WTC11 (cell line): Measurements from ENCODE around the gene INPP4B. TPM values are rescaled to one million over a fixed set of nuclear protein-coding genes. Genes with fewer than 3 reads are reported as not detected.

ENCODE experiments used
- ATAC-seq: fragments of 200-7000 bp; cut with Tn5 transposase; 2 replicates; pipeline ENCODE4 v1.10.0; 2021; ENCODE audit warnings: mild to moderate bottlenecking, moderate library complexity
- CTCF ChIA-PET: fragments of 300-600 bp; sonication (Branson Sonifier 250); formaldehyde crosslinking; loops from one replicate; lab custom pipeline; 2021; ENCODE audit warnings: antibody characterized with exemption; lab: Charles Lee
- POLR2A ChIA-PET: fragments of 350-600 bp; sonication (Branson Sonifier 250); formaldehyde crosslinking; loops from one replicate; lab custom pipeline; 2021; ENCODE audit warnings: antibody characterized with exemption; lab: Charles Lee
- DNase-seq: peaks from one replicate; pipeline ENCODE4 v3.0.0; 2021; ENCODE audit warnings: low spot score
- H3K27ac Mint-ChIP-seq: 2 replicates; pipeline ENCODE4 v1.8.0; 2021; ENCODE audit warnings: mixed read lengths
- H3K27me3 Mint-ChIP-seq: 2 replicates; pipeline ENCODE4 v1.8.0; 2021; ENCODE audit warnings: low read depth, mild to moderate bottlenecking, moderate library complexity, mixed read lengths
- H3K36me3 Mint-ChIP-seq: 2 replicates; pipeline ENCODE4 v1.8.0; 2021; ENCODE audit warnings: mixed read lengths
- H3K4me1 Mint-ChIP-seq: 2 replicates; pipeline ENCODE4 v1.8.0; 2022; ENCODE audit warnings: mixed read lengths
- H3K4me3 Mint-ChIP-seq: 2 replicates; pipeline ENCODE4 v1.8.0; 2021; ENCODE audit warnings: mild to moderate bottlenecking, moderate library complexity, mixed read lengths
- H3K9me3 Mint-ChIP-seq: 2 replicates; pipeline ENCODE4 v1.8.0; 2021; ENCODE audit warnings: mixed read lengths
- ATF1 ChIP-seq: sonication (generic); formaldehyde crosslinking; IDR thresholded peaks from 2 replicates; pipeline ENCODE4 v1.8.1; 2023; ENCODE audit warnings: mild to moderate bottlenecking, moderate library complexity, missing genetic modification reagents
- FOXJ3 ChIP-seq: sonication (generic); formaldehyde crosslinking; IDR thresholded peaks from 2 replicates; pipeline ENCODE4 v1.9.0; 2021; ENCODE audit warnings: missing genetic modification reagents, mild to moderate bottlenecking, borderline replicate concordance
- GABPB1 ChIP-seq: sonication (generic); formaldehyde crosslinking; IDR thresholded peaks from 2 replicates; pipeline ENCODE4 v1.8.1; 2023; ENCODE audit warnings: mild to moderate bottlenecking, missing genetic modification reagents
- HMGA2 ChIP-seq: fragments of 250-450 bp; sonication (Bioruptor Pico); IDR thresholded peaks from 2 replicates; pipeline ENCODE4 v1.4.0; 2021; ENCODE audit warnings: mild to moderate bottlenecking, moderate library complexity
- IRF2 ChIP-seq: sonication (generic); formaldehyde crosslinking; IDR thresholded peaks from 2 replicates; pipeline ENCODE4 v1.8.0; 2022; ENCODE audit warnings: low read depth, missing genetic modification reagents, borderline replicate concordance
- RELA ChIP-seq: sonication (generic); formaldehyde crosslinking; IDR thresholded peaks from 2 replicates; pipeline ENCODE4 v1.8.1; 2022; ENCODE audit warnings: missing genetic modification reagents, mild to moderate bottlenecking, borderline replicate concordance
- TEAD4 ChIP-seq: sonication (generic); formaldehyde crosslinking; IDR thresholded peaks from 2 replicates; pipeline ENCODE4 v1.8.0; 2022; ENCODE audit warnings: mild to moderate bottlenecking, missing genetic modification reagents
- ZBTB21 ChIP-seq: sonication (generic); formaldehyde crosslinking; IDR thresholded peaks from 2 replicates; pipeline ENCODE4 v1.8.1; 2023; ENCODE audit warnings: mild to moderate bottlenecking, missing genetic modification reagents, borderline replicate concordance
- ZNF317 ChIP-seq: sonication (generic); formaldehyde crosslinking; IDR thresholded peaks from 2 replicates; pipeline ENCODE4 v1.8.1; 2023; ENCODE audit warnings: low read depth, mild to moderate bottlenecking, moderate library complexity, missing genetic modification reagents, borderline replicate concordance
- ZNF396 ChIP-seq: fragments of 250-450 bp; sonication (Bioruptor Pico); IDR thresholded peaks from 2 replicates; pipeline ENCODE4 v1.8.0; 2021; ENCODE audit warnings: mild to moderate bottlenecking, moderate library complexity, borderline replicate concordance
- total RNA-seq: library from RNA; stranded (reverse); gene quantifications from 3 replicates; pipeline ENCODE4 v1.2.3, GENCODE V29; 2021
- TF ChIP-seq, protein P1 (sequence below): fragments of 250-450 bp; sonication (Bioruptor Pico); IDR thresholded peaks from 2 replicates; pipeline ENCODE4 v1.8.0; 2021; ENCODE audit warnings: mild to moderate bottlenecking
- TF ChIP-seq, protein P2 (sequence below): sonication (generic); formaldehyde crosslinking; conservative IDR thresholded peaks from 2 replicates; pipeline ENCODE4 v1.8.1; 2022; ENCODE audit warnings: mild to moderate bottlenecking, missing genetic modification reagents
- TF ChIP-seq, protein P3 (sequence below): sonication (generic); formaldehyde crosslinking; IDR thresholded peaks from 2 replicates; pipeline ENCODE4 v1.8.1; 2023; ENCODE audit warnings: mild to moderate bottlenecking, missing genetic modification reagents, moderate library complexity
- TF ChIP-seq, protein P4 (sequence below): sonication (generic); formaldehyde crosslinking; IDR thresholded peaks from 2 replicates; pipeline ENCODE4 v1.8.1; 2023; ENCODE audit warnings: mild to moderate bottlenecking, missing genetic modification reagents, moderate library complexity
- TF ChIP-seq, protein P5 (sequence below): sonication (generic); formaldehyde crosslinking; IDR thresholded peaks from 2 replicates; pipeline ENCODE4 v1.8.1; 2022; ENCODE audit warnings: mild to moderate bottlenecking, missing genetic modification reagents, moderate library complexity, borderline replicate concordance
- TF ChIP-seq, protein P6 (sequence below): sonication (generic); formaldehyde crosslinking; IDR thresholded peaks from 2 replicates; pipeline ENCODE4 v1.8.1; 2023; ENCODE audit warnings: mild to moderate bottlenecking, missing genetic modification reagents
- TF ChIP-seq, protein P7 (sequence below): sonication (generic); formaldehyde crosslinking; IDR thresholded peaks from 2 replicates; pipeline ENCODE4 v1.8.1; 2022; ENCODE audit warnings: low read depth, mild to moderate bottlenecking, moderate library complexity, missing genetic modification reagents, borderline replicate concordance

The INPP4B gene
- total RNA-seq, 1 experiment from 2014 or later: 0.92 TPM

DNA sequence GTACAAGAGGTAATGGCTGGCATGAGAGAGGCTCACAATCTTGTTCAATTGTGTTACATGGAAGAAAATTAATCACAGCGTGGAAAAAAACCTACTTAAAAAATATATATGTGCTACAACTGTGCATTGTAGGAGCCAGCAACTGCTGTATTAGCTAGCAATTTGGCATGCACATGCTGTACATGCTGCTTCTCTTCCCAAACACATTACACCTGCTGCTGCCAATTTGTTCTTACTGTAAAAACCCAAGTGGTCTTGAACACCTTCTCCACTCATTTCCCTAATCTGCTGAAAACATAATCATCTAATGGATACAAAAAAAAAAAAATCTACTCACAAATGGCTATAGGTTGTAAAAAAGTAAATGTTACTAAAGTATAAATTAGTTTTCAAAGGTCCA, 264.2 kb downstream of the INPP4B start:
- ChIA-PET POLR2A (no interaction called here), CTCF (no interaction called here)
- Mint-ChIP-seq H3K36me3 (no peaks in the 10 kb centered on the region), H3K9me3 (0 out of 2 replicates have a peak, but pooled peaks cover 3% of the 10 kb centered on the region), H3K27ac (no peak overlapping the region), H3K27me3 (no peaks in the 10 kb centered on the region), H3K4me3 (no peak overlapping the region), H3K4me1 (no peaks in the 10 kb centered on the region; the same call in 1 of the 2 replicates)
- ATAC-seq: no peak
- TF ChIP-seq TEAD4 (no peak), ZBTB21 (no peak), ZNF317 (CRISPR knock-in tag) (no peak), RELA (CRISPR knock-in tag) (no peak), FOXJ3 (no peak), IRF2 (CRISPR knock-in tag) (no peak)
- TF ChIP-seq, protein P1, sequence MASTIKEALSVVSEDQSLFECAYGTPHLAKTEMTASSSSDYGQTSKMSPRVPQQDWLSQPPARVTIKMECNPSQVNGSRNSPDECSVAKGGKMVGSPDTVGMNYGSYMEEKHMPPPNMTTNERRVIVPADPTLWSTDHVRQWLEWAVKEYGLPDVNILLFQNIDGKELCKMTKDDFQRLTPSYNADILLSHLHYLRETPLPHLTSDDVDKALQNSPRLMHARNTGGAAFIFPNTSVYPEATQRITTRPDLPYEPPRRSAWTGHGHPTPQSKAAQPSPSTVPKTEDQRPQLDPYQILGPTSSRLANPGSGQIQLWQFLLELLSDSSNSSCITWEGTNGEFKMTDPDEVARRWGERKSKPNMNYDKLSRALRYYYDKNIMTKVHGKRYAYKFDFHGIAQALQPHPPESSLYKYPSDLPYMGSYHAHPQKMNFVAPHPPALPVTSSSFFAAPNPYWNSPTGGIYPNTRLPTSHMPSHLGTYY (CRISPR knock-in tag): no peak
- TF ChIP-seq, protein P2, sequence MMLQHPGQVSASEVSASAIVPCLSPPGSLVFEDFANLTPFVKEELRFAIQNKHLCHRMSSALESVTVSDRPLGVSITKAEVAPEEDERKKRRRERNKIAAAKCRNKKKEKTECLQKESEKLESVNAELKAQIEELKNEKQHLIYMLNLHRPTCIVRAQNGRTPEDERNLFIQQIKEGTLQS: no peak
- TF ChIP-seq, protein P3, sequence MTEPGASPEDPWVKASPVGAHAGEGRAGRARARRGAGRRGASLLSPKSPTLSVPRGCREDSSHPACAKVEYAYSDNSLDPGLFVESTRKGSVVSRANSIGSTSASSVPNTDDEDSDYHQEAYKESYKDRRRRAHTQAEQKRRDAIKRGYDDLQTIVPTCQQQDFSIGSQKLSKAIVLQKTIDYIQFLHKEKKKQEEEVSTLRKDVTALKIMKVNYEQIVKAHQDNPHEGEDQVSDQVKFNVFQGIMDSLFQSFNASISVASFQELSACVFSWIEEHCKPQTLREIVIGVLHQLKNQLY: no peak
- TF ChIP-seq, protein P4, sequence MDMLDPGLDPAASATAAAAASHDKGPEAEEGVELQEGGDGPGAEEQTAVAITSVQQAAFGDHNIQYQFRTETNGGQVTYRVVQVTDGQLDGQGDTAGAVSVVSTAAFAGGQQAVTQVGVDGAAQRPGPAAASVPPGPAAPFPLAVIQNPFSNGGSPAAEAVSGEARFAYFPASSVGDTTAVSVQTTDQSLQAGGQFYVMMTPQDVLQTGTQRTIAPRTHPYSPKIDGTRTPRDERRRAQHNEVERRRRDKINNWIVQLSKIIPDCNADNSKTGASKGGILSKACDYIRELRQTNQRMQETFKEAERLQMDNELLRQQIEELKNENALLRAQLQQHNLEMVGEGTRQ (CRISPR knock-in tag): no peak
- TF ChIP-seq, protein P5, sequence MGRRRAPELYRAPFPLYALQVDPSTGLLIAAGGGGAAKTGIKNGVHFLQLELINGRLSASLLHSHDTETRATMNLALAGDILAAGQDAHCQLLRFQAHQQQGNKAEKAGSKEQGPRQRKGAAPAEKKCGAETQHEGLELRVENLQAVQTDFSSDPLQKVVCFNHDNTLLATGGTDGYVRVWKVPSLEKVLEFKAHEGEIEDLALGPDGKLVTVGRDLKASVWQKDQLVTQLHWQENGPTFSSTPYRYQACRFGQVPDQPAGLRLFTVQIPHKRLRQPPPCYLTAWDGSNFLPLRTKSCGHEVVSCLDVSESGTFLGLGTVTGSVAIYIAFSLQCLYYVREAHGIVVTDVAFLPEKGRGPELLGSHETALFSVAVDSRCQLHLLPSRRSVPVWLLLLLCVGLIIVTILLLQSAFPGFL: no peak
- DNase-seq: no peak

DNA sequence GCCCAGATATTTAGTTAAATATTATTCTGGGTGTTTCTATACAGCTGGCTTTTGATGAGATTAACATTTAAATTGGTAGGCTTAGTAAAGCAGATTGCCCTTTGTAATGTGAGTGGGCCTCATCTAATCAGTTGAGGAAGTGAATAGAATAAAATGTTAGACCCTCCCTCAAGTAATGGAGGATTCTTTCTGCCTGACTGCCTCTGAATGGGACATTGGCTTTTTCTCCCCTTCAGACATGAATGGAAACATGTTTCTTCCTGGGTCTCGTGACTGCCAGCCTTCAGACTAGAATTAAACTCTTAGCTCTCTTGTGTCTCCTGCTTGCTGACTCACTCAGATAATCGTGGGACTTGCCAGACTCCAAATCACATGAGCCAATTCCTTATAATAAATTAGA, 266.7 kb downstream of the INPP4B start:
- Mint-ChIP-seq H3K4me3 (no peak overlapping the region), H3K4me1 (no peaks in the 10 kb centered on the region; the same call in 1 of the 2 replicates), H3K36me3 (no peaks in the 10 kb centered on the region), H3K27ac (no peak overlapping the region), H3K9me3 (0 out of 2 replicates have a peak, but pooled peaks cover 3% of the 10 kb centered on the region), H3K27me3 (no peaks in the 10 kb centered on the region)
- no peak for TF ChIP-seq GABPB1 (CRISPR knock-in tag)
- TF ChIP-seq, protein P1 (CRISPR knock-in tag): no peak
- no peak for TF ChIP-seq ATF1 (CRISPR knock-in tag)
- TF ChIP-seq ZNF396 (CRISPR knock-in tag): no peak
- TF ChIP-seq, protein P6, sequence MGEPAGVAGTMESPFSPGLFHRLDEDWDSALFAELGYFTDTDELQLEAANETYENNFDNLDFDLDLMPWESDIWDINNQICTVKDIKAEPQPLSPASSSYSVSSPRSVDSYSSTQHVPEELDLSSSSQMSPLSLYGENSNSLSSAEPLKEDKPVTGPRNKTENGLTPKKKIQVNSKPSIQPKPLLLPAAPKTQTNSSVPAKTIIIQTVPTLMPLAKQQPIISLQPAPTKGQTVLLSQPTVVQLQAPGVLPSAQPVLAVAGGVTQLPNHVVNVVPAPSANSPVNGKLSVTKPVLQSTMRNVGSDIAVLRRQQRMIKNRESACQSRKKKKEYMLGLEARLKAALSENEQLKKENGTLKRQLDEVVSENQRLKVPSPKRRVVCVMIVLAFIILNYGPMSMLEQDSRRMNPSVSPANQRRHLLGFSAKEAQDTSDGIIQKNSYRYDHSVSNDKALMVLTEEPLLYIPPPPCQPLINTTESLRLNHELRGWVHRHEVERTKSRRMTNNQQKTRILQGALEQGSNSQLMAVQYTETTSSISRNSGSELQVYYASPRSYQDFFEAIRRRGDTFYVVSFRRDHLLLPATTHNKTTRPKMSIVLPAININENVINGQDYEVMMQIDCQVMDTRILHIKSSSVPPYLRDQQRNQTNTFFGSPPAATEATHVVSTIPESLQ (CRISPR knock-in tag): no peak
- TF ChIP-seq, protein P7, sequence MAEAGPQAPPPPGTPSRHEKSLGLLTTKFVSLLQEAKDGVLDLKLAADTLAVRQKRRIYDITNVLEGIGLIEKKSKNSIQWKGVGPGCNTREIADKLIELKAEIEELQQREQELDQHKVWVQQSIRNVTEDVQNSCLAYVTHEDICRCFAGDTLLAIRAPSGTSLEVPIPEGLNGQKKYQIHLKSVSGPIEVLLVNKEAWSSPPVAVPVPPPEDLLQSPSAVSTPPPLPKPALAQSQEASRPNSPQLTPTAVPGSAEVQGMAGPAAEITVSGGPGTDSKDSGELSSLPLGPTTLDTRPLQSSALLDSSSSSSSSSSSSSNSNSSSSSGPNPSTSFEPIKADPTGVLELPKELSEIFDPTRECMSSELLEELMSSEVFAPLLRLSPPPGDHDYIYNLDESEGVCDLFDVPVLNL (CRISPR knock-in tag): no peak
- TF ChIP-seq RELA (CRISPR knock-in tag): no peak
- TF ChIP-seq HMGA2: no peak
- CTCF ChIA-PET: no interaction called here
- POLR2A ChIA-PET: no interaction called here
- no peak for ATAC-seq
- DNase-seq: no peak
